Psoas muscle (tissue), 8 donors: ENCODE results near the gene MYPN. TPM values are rescaled to one million over a fixed set of nuclear protein-coding genes. Genes with fewer than 3 reads are reported as not detected.

ENCODE experiments used
- ATAC-seq, 4 donors: fragments of 200-7000 bp; cut with Tn5 transposase; one replicate each; pipeline ENCODE4 v1.9.1; 2020; ENCODE audit warnings: moderate library complexity in 3 of 4, mild to moderate bottlenecking in 2 of 4
- DNase-seq, 2 donors: peaks; one replicate each; pipeline ENCODE4 v3.0.0-alpha.2; 2020
- H3K27ac ChIP-seq: fragments of 200-600 bp; one replicate; pipeline ENCODE4 v1.8.0; 2022
- H3K27me3 ChIP-seq, 3 donors: fragments of 200-600 bp in 1 of 3; one replicate each; pipeline versions ENCODE4 v1.6.1 to v1.8.0; 2013 to 2022; ENCODE audit warnings: low read length in 2 of 3, mild to moderate bottlenecking in 2 of 3, moderate library complexity in 1 of 3; ENCODE audit not compliant: insufficient read depth in 3 of 3
- H3K36me3 ChIP-seq, 2 donors: fragments of 200-600 bp in 1 of 2; one replicate each; pipeline versions ENCODE4 v1.6.1 to v1.8.0; 2013 to 2022; ENCODE audit warnings: low read depth in 1 of 2, mild to moderate bottlenecking in 1 of 2, moderate library complexity in 1 of 2; ENCODE audit not compliant: insufficient read depth in 1 of 2
- H3K4me1 ChIP-seq: fragments of 200-600 bp; one replicate; pipeline ENCODE4 v1.8.0; 2022
- H3K4me3 ChIP-seq: fragments of 200-600 bp; one replicate; pipeline ENCODE4 v1.8.0; 2022; ENCODE audit warnings: mild to moderate bottlenecking
- H3K9me3 ChIP-seq: fragments of 200-600 bp; one replicate; pipeline ENCODE4 v1.8.0; 2022
- WGBS, 3 donors: extraction: QIAGEN DNeasy Blood & Tissue Kit; methylation state at CpG; one replicate each; pipeline versions ENCODE4 v1.1.6 to v1.1.7; 2013; 5-methylcytosine and 5-hydroxymethylcytosine counted together
- intact Hi-C, 2 donors: fragments of 100-400 bp; cut with DNase I; formaldehyde crosslinking; loops; one replicate each; pipeline versions ENCODE4 v1.11.0 to v1.14.2; 2022
- polyA plus RNA-seq, 3 donors: library from polyadenylated mRNA; stranded (reverse); fragments of 200-250 nt; gene quantifications; one replicate each; pipeline ENCODE4 v1.2.3, GENCODE V29; 2013
- total RNA-seq, 4 donors: library from RNA; stranded (reverse); fragmentation: NEBNext Ultra II Directional in 2 of 4; extraction: Animal tissue kit (Norgen Biotek cat#: 25700) in 2 of 4; gene quantifications; one replicate each; pipeline versions ENCODE4 v1.2.1 to v1.2.4, GENCODE V29; 2021 to 2023
- TF ChIP-seq, protein P1 (sequence below): fragments of 200-600 bp; IDR thresholded peaks from one replicate; pipeline ENCODE4 v1.8.0; 2022; ENCODE audit warnings: antibody characterized with exemption
- donor health status: healthy with polysubstance abuse.
- donor health status: DM: no; HTN: no; CAD: no; lungs with moderate emphysema.
- donor health status: Bipolar disorder and iron deficiency.
- donor health status: healthy.
- donor health status: DM: yes; HTN: yes; CAD: no.
- donor health status: DM: no; HTN: no; CAD: no.
- donor health status: DM: no; HTN: no; CAD: no.
- donor health status: DM: yes; HTN: yes; CAD: no.

The MYPN gene
- total and polyA plus RNA-seq, 7 donors: 24.3 to 376 (median 216) TPM

DNA sequence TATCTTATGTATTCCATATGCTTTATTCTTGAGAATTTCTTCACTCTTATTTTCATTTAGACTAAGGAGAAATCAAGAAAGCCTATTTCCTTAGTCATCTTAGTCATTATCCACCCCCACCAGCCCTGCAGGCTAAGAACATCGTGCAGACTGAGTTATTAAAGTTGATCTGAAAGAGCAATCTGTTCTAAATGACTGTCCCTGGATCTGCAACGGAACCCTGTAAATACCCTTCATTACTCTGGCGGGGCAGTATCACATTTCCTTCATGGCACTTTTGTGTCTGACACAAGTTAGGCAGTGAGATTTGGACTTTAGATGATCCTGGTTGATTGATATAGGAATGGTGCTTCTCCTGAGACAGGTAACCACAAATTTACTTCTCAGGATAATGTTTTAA lies 3.5 kb upstream of the MYPN start:
- H3K27ac ChIP-seq: peak overlapping the region; percentile 85

GRCh38 chr10:68106656-68107055 lies 2.6 kb upstream of the MYPN start:
- ATAC-seq: peak; percentile 63 to 72 (median 66)
- peak overlapping the region; percentile 85 for H3K27ac ChIP-seq
- no peaks in the 10 kb centered on the region for H3K27me3 ChIP-seq
- intact Hi-C loops: loop anchor here in 1 of 2 donors (2.0 kb wide), 1 partner anchor 18 kb away; no protein-coding TSS in a partner anchor
- peak overlapping the region; percentile 75 for H3K4me3 ChIP-seq
- no peaks in the 10 kb centered on the region for H3K9me3 ChIP-seq
- TF ChIP-seq, protein P1, sequence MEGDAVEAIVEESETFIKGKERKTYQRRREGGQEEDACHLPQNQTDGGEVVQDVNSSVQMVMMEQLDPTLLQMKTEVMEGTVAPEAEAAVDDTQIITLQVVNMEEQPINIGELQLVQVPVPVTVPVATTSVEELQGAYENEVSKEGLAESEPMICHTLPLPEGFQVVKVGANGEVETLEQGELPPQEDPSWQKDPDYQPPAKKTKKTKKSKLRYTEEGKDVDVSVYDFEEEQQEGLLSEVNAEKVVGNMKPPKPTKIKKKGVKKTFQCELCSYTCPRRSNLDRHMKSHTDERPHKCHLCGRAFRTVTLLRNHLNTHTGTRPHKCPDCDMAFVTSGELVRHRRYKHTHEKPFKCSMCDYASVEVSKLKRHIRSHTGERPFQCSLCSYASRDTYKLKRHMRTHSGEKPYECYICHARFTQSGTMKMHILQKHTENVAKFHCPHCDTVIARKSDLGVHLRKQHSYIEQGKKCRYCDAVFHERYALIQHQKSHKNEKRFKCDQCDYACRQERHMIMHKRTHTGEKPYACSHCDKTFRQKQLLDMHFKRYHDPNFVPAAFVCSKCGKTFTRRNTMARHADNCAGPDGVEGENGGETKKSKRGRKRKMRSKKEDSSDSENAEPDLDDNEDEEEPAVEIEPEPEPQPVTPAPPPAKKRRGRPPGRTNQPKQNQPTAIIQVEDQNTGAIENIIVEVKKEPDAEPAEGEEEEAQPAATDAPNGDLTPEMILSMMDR: no peak
- WGBS, 3 donors: 21 to 46% (median 27%) methylated on average over 3 of the region's 3 CpGs
- DNase-seq: no peak
- peaks cover 26% of the 10 kb centered on the region for H3K4me1 ChIP-seq
- no peaks in the 10 kb centered on the region for H3K36me3 ChIP-seq

More for the DNA sequence above, 3.5 kb upstream of the MYPN start:
- Histone ChIP-seq H3K9me3 (no peaks in the 10 kb centered on the region), H3K36me3 (no peaks in the 10 kb centered on the region), H3K4me1 (peaks cover 26% of the 10 kb centered on the region), H3K27me3 (no peaks in the 10 kb centered on the region), H3K4me3 (peak overlapping the region; percentile 75)
- DNase-seq: peak in 1 of 2 donors; percentile 60
- intact Hi-C loops: loop anchor here in 1 of 2 donors (2.0 kb wide), 1 partner anchor 17 kb away; no protein-coding TSS in a partner anchor
- WGBS, 3 donors: 25 to 30% (median 28%) methylated on average over 3 of the region's 3 CpGs
- TF ChIP-seq, protein P1: no peak
- peak; percentile 63 to 75 (median 73) for ATAC-seq

DNA sequence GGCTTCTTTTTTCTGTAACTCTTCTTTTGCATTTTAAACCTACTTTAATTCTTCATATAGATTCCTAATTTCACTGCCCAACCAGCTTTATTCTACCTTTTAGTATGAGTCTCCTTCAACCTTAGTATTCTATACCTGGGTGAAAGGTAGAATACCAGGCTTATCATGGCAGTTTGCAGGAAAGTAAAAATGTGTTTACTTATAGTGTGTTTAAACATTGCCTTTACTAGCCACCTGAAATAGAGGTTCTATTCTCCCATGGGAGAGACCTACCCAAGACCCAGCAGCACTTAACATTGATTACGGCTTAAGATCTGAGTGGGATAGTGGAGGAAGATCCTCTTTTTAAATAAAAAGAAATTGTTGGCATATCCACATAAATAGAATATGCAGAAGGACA lies 1.6 kb upstream of the MYPN start:
- WGBS, 3 donors: 23 to 77% (median 28%) methylated on average over 1 of the region's 1 CpG
- intact Hi-C loops: loop anchor here in 1 of 2 donors (2.0 kb wide), 1 partner anchor 19 kb away; no protein-coding TSS in a partner anchor
- Histone ChIP-seq H3K27me3 (no peaks in the 10 kb centered on the region), H3K36me3 (peaks cover 0 to 9% of the 10 kb centered on the region in 2 donors), H3K9me3 (no peaks in the 10 kb centered on the region), H3K27ac (peak overlapping the region; percentile 85), H3K4me3 (peak overlapping the region; percentile 75), H3K4me1 (peaks cover 26% of the 10 kb centered on the region)
- TF ChIP-seq, protein P1: no peak
- ATAC-seq (no peak), DNase-seq (no peak)

- peak overlapping the region; percentile 85 for H3K27ac ChIP-seq
- WGBS, 3 donors: 25 to 49% (median 31%) methylated on average over 3 of the region's 3 CpGs
- intact Hi-C loops: no loop called here
- ATAC-seq (no peak), DNase-seq (no peak)
- H3K4me1 ChIP-seq: peaks cover 22% of the 10 kb centered on the region
- H3K27me3 ChIP-seq: no peaks in the 10 kb centered on the region
- H3K9me3 ChIP-seq: no peaks in the 10 kb centered on the region
- TF ChIP-seq, protein P1: no peak
- peak overlapping the region; percentile 75 for H3K4me3 ChIP-seq
- H3K36me3 ChIP-seq: peaks cover 0 to 13% of the 10 kb centered on the region in 2 donors
Observed at GRCh38 chr10:68108051-68108450, 1.2 kb upstream of the MYPN start.

GRCh38 chr10:68108653-68109052 lies 635 bp upstream of the MYPN start:
- H3K4me3 ChIP-seq: peak overlapping the region; percentile 75
- peaks cover 0 to 17% of the 10 kb centered on the region in 2 donors for H3K36me3 ChIP-seq
- ATAC-seq: peak in 2 of 4 donors; percentile 3 to 15
- no peak for DNase-seq
- H3K9me3 ChIP-seq: no peaks in the 10 kb centered on the region
- peaks cover 18% of the 10 kb centered on the region for H3K4me1 ChIP-seq
- intact Hi-C loops: no loop called here
- peak overlapping the region; percentile 85 for H3K27ac ChIP-seq
- TF ChIP-seq, protein P1: no peak
- no peaks in the 10 kb centered on the region for H3K27me3 ChIP-seq
- WGBS, 3 donors: 37 to 52% (median 38%) methylated on average over 11 of the region's 11 CpGs
